HCT116 (cell line): ENCODE results near the gene ISG20. TPM values are rescaled to one million over a fixed set of nuclear protein-coding genes. Genes with fewer than 3 reads are reported as not detected.

Source experiments
- ATAC-seq: fragments of 200-7000 bp; cut with Tn5 transposase; 2 replicates; pipeline ENCODE4 v1.9.1; 2020; ENCODE audit warnings: mild to moderate bottlenecking, moderate library complexity
- BruUV-seq: library from RNA; stranded (reverse); fragments of 400-500 nt; replicated peaks from 2 replicates; lab custom pipeline; 2021; lab: Mats Ljungman, UMichigan
- CTCF ChIA-PET: fragments of 300-600 bp; sonication (Branson Sonifier 250); formaldehyde crosslinking; loops from one replicate; lab custom pipeline; 2021; ENCODE audit warnings: antibody characterized with exemption; lab: Charles Lee
- POLR2A ChIA-PET: fragments of 300-600, 350-600 bp; sonication (Branson Sonifier 250); formaldehyde crosslinking; loops from one replicate; lab custom pipeline; 2021; ENCODE audit warnings: antibody characterized with exemption; lab: Charles Lee
- RAD21 ChIA-PET, 2 experiments: fragments of 300-600 bp; sonication (Branson Sonifier 250); formaldehyde crosslinking; loops; one replicate each; lab custom pipeline; 2023; ENCODE audit warnings: low total read pairs in 2 of 2; ENCODE audit not compliant: uncharacterized antibody in 2 of 2, unreplicated experiment in 2 of 2, low non-redundant PET in 1 of 2; lab: Charles Lee
- DNase-seq: peaks from one replicate; pipeline ENCODE4 v3.0.0-alpha.2; 2010; ENCODE audit warnings: low read depth, low spot score
- H2AFZ ChIP-seq: fragments of 200-600 bp; shearing (Covaris generic), sonication (generic); 2 replicates; pipeline ENCODE4 v1.6.1; 2017; ENCODE audit warnings: low read depth, mixed run types, mixed read lengths, antibody characterized with exemption, low read length; ENCODE audit not compliant: poor library complexity, severe bottlenecking
- H3K27ac ChIP-seq: 2 replicates; pipeline ENCODE4 v1.5.1; 2012; ENCODE audit warnings: low read depth, low read length
- H3K27me3 ChIP-seq: fragments of 200-600 bp; sonication (generic); 2 replicates; pipeline ENCODE4 v1.6.1; 2016; ENCODE audit warnings: mixed run types, low read length, mixed read lengths; ENCODE audit not compliant: insufficient read depth
- H3K36me3 ChIP-seq, 2 experiments: fragments of 200-500 bp in 1 of 2; fragments of 200-600 bp in 1 of 2; sonication (Bioruptor generic) in 1 of 2; sonication (generic) in 1 of 2; 2 replicates each; pipeline versions ENCODE4 v1.5.1 to v1.6.1; 2014 to 2016; ENCODE audit warnings: low read length in 2 of 2, inconsistent platforms in 1 of 2, mixed read lengths in 1 of 2, mixed run types in 1 of 2; ENCODE audit not compliant: insufficient read depth in 2 of 2, control insufficient read depth in 1 of 2
- H3K4me1 ChIP-seq, 2 experiments: fragments of 200-600 bp in 1 of 2; sonication (generic) in 1 of 2; 2 replicates each; pipeline versions ENCODE4 v1.5.1 to v1.6.1; 2012 to 2017; ENCODE audit warnings: low read length in 2 of 2, inconsistent platforms in 1 of 2, mild to moderate bottlenecking in 1 of 2, mixed read lengths in 1 of 2, mixed run types in 1 of 2, moderate library complexity in 1 of 2; ENCODE audit not compliant: insufficient read depth in 2 of 2, control insufficient read depth in 1 of 2
- H3K4me2 ChIP-seq: fragments of 200-600 bp; sonication (generic); 2 replicates; pipeline ENCODE4 v1.6.1; 2017; ENCODE audit warnings: mixed run types, low read length, mixed read lengths
- H3K4me3 ChIP-seq, 2 experiments: fragments of 200-600 bp in 1 of 2; sonication (generic) in 1 of 2; replicated peaks in 1 of 2; 2 replicates each; pipeline ENCODE4 v1.5.1; 2011 to 2016; ENCODE audit warnings: low read length in 2 of 2, control low read depth in 1 of 2, low read depth in 1 of 2, mild to moderate bottlenecking in 1 of 2, mixed read lengths in 1 of 2, mixed run types in 1 of 2
- H3K79me2 ChIP-seq: fragments of 200-600 bp; sonication (generic); 2 replicates; pipeline ENCODE4 v1.6.1; 2017; ENCODE audit warnings: mild to moderate bottlenecking, mixed run types, low read length, moderate library complexity, mixed read lengths; ENCODE audit not compliant: insufficient read depth
- H3K9ac ChIP-seq: fragments of 200-600 bp; sonication (generic); 2 replicates; pipeline ENCODE4 v1.6.1; 2016; ENCODE audit warnings: low read length, mixed read lengths
- H3K9me2 ChIP-seq: fragments of 200-600 bp; sonication (generic), shearing (Covaris generic); 2 replicates; pipeline ENCODE4 v1.6.1; 2017; ENCODE audit warnings: mixed run types, mild to moderate bottlenecking, moderate library complexity; ENCODE audit not compliant: insufficient read depth
- H3K9me3 ChIP-seq, 2 experiments: fragments of 200-500 bp in 1 of 2; fragments of 200-600 bp in 1 of 2; sonication (Bioruptor generic) in 1 of 2; sonication (generic) in 1 of 2; 2 replicates each; pipeline ENCODE4 v1.6.1; 2014 to 2017; ENCODE audit warnings: low read length in 2 of 2, mixed read lengths in 2 of 2, inconsistent platforms in 1 of 2, low read depth in 1 of 2, mild to moderate bottlenecking in 1 of 2, mixed run types in 1 of 2, moderate library complexity in 1 of 2; ENCODE audit not compliant: control insufficient read depth in 1 of 2, insufficient read depth in 1 of 2
- H4K20me1 ChIP-seq: fragments of 200-600 bp; sonication (generic), shearing (Covaris generic); 2 replicates; pipeline ENCODE4 v1.6.1; 2017; ENCODE audit warnings: mixed run types, mild to moderate bottlenecking, moderate library complexity; ENCODE audit not compliant: insufficient read depth
- ATF3 ChIP-seq: IDR thresholded peaks from 2 replicates; pipeline ENCODE4 v1.6.1; 2012
- CBX3 ChIP-seq: IDR thresholded peaks from 2 replicates; pipeline ENCODE4 v1.6.1; 2012; ENCODE audit warnings: low read depth
- CTCF ChIP-seq, 3 experiments: fragments of 200-600 bp in 1 of 3; sonication (generic) in 1 of 3; IDR thresholded peaks in 2 of 3; conservative IDR thresholded peaks in 1 of 3; 2 replicates each; pipeline ENCODE4 v1.5.1; 2012 to 2017; ENCODE audit warnings: low read depth in 2 of 3, low read length in 2 of 3, antibody characterized with exemption in 1 of 3, borderline replicate concordance in 1 of 3, control low read depth in 1 of 3, mild to moderate bottlenecking in 1 of 3, mixed read lengths in 1 of 3, mixed run types in 1 of 3, moderate library complexity in 1 of 3; ENCODE audit not compliant: insufficient read depth in 1 of 3
- ELF1 ChIP-seq: IDR thresholded peaks from 2 replicates; pipeline ENCODE4 v1.6.1; 2012; ENCODE audit warnings: low read depth, borderline replicate concordance
- EZH2 ChIP-seq: fragments of 200-600 bp; sonication (generic); IDR thresholded peaks from 2 replicates; pipeline ENCODE4 v1.6.1; 2017; ENCODE audit warnings: antibody characterized with exemption, mixed run types
- EZH2phosphoT487 ChIP-seq: fragments of 200-600 bp; IDR thresholded peaks from 2 replicates; pipeline ENCODE4 v1.6.1; 2018; ENCODE audit warnings: antibody characterized with exemption, borderline replicate concordance
- MAX ChIP-seq: IDR thresholded peaks from 2 replicates; pipeline ENCODE4 v1.6.1; 2012
- POLR2A ChIP-seq: IDR thresholded peaks from 2 replicates; pipeline ENCODE4 v1.7.0; 2011; ENCODE audit warnings: borderline replicate concordance; ENCODE audit not compliant: insufficient read depth, insufficient read length; ENCODE audit errors: extremely low read depth
- POLR2AphosphoS5 ChIP-seq: IDR thresholded peaks from 2 replicates; pipeline ENCODE4 v1.6.1; 2011; ENCODE audit warnings: mild to moderate bottlenecking, low read depth, low read length, moderate library complexity
- SIN3A ChIP-seq: IDR thresholded peaks from 2 replicates; pipeline ENCODE4 v1.6.1; 2012; ENCODE audit warnings: low read depth
- SP1 ChIP-seq: IDR thresholded peaks from 2 replicates; pipeline ENCODE4 v1.6.1; 2012; ENCODE audit warnings: low read depth
- TCF7L2 ChIP-seq: IDR thresholded peaks from 2 replicates; pipeline ENCODE4 v1.7.0; 2011; ENCODE audit warnings: borderline replicate concordance, inconsistent platforms; ENCODE audit not compliant: insufficient read depth, insufficient read length; ENCODE audit errors: extremely low read depth
- YY1 ChIP-seq: IDR thresholded peaks from 2 replicates; pipeline ENCODE4 v1.6.1; 2011; ENCODE audit warnings: low read length, low read depth, moderate library complexity, mild to moderate bottlenecking; ENCODE audit not compliant: insufficient replicate concordance; ENCODE audit errors: extremely low read depth
- ZBTB33 ChIP-seq: IDR thresholded peaks from 2 replicates; pipeline ENCODE4 v1.6.1; 2011; ENCODE audit warnings: mild to moderate bottlenecking, low read length, moderate library complexity; ENCODE audit not compliant: insufficient replicate concordance; ENCODE audit errors: extremely low read depth
- intact Hi-C: fragments of 100-400 bp; cut with micrococcal nuclease; formaldehyde crosslinking; loops from 2 replicates; pipeline ENCODE4 v1.10.0; 2022
- total RNA-seq: library from RNA; stranded (reverse); gene quantifications from one replicate; pipeline ENCODE4 v1.2.1, GENCODE V29; 2021; ENCODE audit not compliant: unreplicated experiment

ISG20 gene
- total RNA-seq, 1 experiment from 2014 or later: 11.0 TPM

GRCh38 chr15:88615303-88616107 is 23.3 kb upstream of the ISG20 start:
- intact Hi-C loops: no loop called here
- RAD21 ChIA-PET: interaction anchor here in 1 of 2 experiments (1.1 kb wide), 1 partner anchor 219 kb away, joined by 3 read pairs; no protein-coding TSS in a partner anchor
- POLR2A ChIA-PET: no interaction called here
- no peaks in the 10 kb centered on the region for H3K79me2 ChIP-seq
- peaks cover under 1 to 30% of the 10 kb centered on the region in 2 experiments; a peak in 3 of 4 replicates for H3K4me1 ChIP-seq
- H3K27me3 ChIP-seq: peaks cover 5% of the 10 kb centered on the region; the same call in 1 of the 2 replicates
- no TSS peak for BruUV-seq
- no peak for DNase-seq
- H3K27ac ChIP-seq: no peak overlapping the region
- no peak overlapping the region for H3K4me2 ChIP-seq
- H3K4me3 ChIP-seq: no peak overlapping the region
- H2AFZ ChIP-seq: no peak overlapping the region
- TF ChIP-seq EZH2phosphoT487 (no peak), POLR2AphosphoS5 (no peak), TCF7L2 (no peak), MAX (no peak), SP1 (no peak), SIN3A (no peak), CTCF (IDR thresholded peaks at IDR 0.05 in 2 of 3, conservative IDR thresholded peaks at IDR 0.05 in 1 of 3; ENCODE audit: borderline replicate concordance in 1 of 3, insufficient read depth in 1 of 3, low read depth in 2 of 3, low read length in 2 of 3) (no peak), ATF3 (no peak), CBX3 (no peak), ELF1 (no peak), EZH2 (no peak), YY1 (no peak), POLR2A (no peak), ZBTB33 (no peak)
- TF ChIP-seq, all 23 proteins: peak for 0
- no peak overlapping the region for H3K9ac ChIP-seq
- no peaks in the 10 kb centered on the region for H3K36me3 ChIP-seq
- CTCF ChIA-PET: interaction anchor here (0.7 to 1.7 kb wide), 3 partner anchors 9 to 148 kb away, joined by 3 to 5 read pairs (median 3); partner anchors contain the start of genes MRPL46 and MRPS11
- ATAC-seq: no peak
- H3K9me2 ChIP-seq: no peaks in the 10 kb centered on the region
- no peaks in the 10 kb centered on the region for H4K20me1 ChIP-seq
- H3K9me3 ChIP-seq: no peaks in the 10 kb centered on the region
